Sigmoid colon (tissue), 4 donors: ENCODE measurements around the gene CNOT10.

ENCODE experiments used
- CTCF ChIP-seq, 4 experiments: fragments of 450-650 bp in 3 of 4; fragments of 200-600 bp in 1 of 4; IDR thresholded peaks; one replicate each; pipeline ENCODE4 v1.5.1; 2016 to 2019; ENCODE audit warnings: antibody characterized with exemption in 4 of 4, mild to moderate bottlenecking in 3 of 4, moderate library complexity in 2 of 4
- POLR2A ChIP-seq, 2 donors: fragments of 450-650 bp; IDR thresholded peaks; one replicate each; pipeline ENCODE4 v1.6.1; 2016; ENCODE audit warnings: antibody characterized with exemption in 2 of 2, mild to moderate bottlenecking in 2 of 2, moderate library complexity in 2 of 2
- POLR2AphosphoS5 ChIP-seq, 4 donors: sonication (generic); formaldehyde crosslinking; IDR thresholded peaks; one replicate each; pipeline ENCODE4 v1.6.1; 2017; ENCODE audit warnings: antibody characterized with exemption in 4 of 4

GRCh38 chr3:32706348-32707025 is 21.5 kb downstream of the CNOT10 start:
- TF ChIP-seq POLR2A (IDR thresholded peaks at IDR 0.05) (no peak), CTCF (IDR thresholded peaks at IDR 0.05) (no peak), POLR2AphosphoS5 (IDR thresholded peaks at IDR 0.05) (no peak)
